Activated T-cell treated with anti-CD3 and anti-CD28 coated beads for 4 hours (primary cell): ENCODE measurements around the gene WFIKKN1.

Source experiments
- DNase-seq: peaks from one replicate; pipeline ENCODE4 v3.0.0-alpha.2; 2020

The WFIKKN1 gene

GRCh38 chr16:625117-625976, 5.4 kb upstream of the WFIKKN1 start:
- no peak for DNase-seq

GRCh38 chr16:625977-626765, 4.6 kb upstream of the WFIKKN1 start:
- no peak for DNase-seq

GRCh38 chr16:626787-627453, 3.9 kb upstream of the WFIKKN1 start:
- DNase-seq = no peak

- DNase-seq = no peak
Observed at GRCh38 chr16:627454-628239, 3.1 kb upstream of the WFIKKN1 start.

GRCh38 chr16:628321-629061, 2.3 kb upstream of the WFIKKN1 start:
- no peak for DNase-seq

- DNase-seq = no peak
Observed at GRCh38 chr16:629185-629832, 1.5 kb upstream of the WFIKKN1 start.

- DNase-seq = no peak
Observed at GRCh38 chr16:629833-630248, 944 bp upstream of the WFIKKN1 start.

GRCh38 chr16:630249-630814, 453 bp upstream of the WFIKKN1 start:
- no peak for DNase-seq

- DNase-seq = no peak
Observed at GRCh38 chr16:631808-632358, 1.1 kb downstream of the WFIKKN1 start.

GRCh38 chr16:632486-633335, 1.9 kb downstream of the WFIKKN1 start:
- DNase-seq = no peak

GRCh38 chr16:633336-634050, 2.7 kb downstream of the WFIKKN1 start:
- no peak for DNase-seq

GRCh38 chr16:634051-634670, 3.4 kb downstream of the WFIKKN1 start:
- DNase-seq = no peak

GRCh38 chr16:634996-635395, 4.2 kb downstream of the WFIKKN1 start:
- DNase-seq = no peak

- DNase-seq = no peak
Observed at GRCh38 chr16:635573-636205, 4.9 kb downstream of the WFIKKN1 start.

- peak; percentile 90 for DNase-seq
Observed at GRCh38 chr16:636206-637080, 5.7 kb downstream of the WFIKKN1 start, which contains the start of gene METTL26. METTL26 (minus strand) TSS chr16:636305; CDS start chr16:636290, 15 bp downstream.

- DNase-seq = peak; percentile 84
Observed at GRCh38 chr16:637081-638018, 6.6 kb downstream of the WFIKKN1 start.
